DMS79 (cell line): ENCODE data around the gene TANC2.
"Not testable (repeated sequence)": the region's sequence is repeated elsewhere in the genome, so short reads cannot be mapped to it uniquely, and the experiment has no call there.

ENCODE experiments used
- DNase-seq: peaks from one replicate; lab custom pipeline; 2025; lab: John Stamatoyannopoulos, UW

Gene TANC2

DNA sequence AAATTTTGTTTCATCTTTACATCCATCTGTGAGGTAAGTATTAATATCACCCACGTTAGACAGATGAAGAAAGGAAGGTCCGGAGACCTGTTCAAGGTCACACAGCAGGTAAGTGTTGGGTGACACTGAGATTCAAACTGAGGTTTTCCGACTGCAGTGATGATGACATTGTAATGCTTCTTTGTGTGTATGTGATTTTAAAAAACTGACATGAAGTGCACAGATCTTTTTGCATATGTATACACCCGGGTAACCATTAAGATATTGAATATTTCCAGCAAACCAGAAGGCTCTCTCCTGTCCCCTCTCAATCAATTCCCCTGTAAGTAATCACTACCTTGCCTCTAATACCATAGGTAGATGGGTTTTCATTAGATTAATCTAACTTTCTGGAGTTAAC is 1.5 kb upstream of the TANC2 start:
- no peak for DNase-seq

- no peak for DNase-seq
Measured at GRCh38 chr17:62965174-62965685, 805 bp upstream of the TANC2 start.

- DNase-seq, result no peak
Measured at GRCh38 chr17:62966426-62967204, 580 bp downstream of the TANC2 start.

- DNase-seq, result no peak
Measured at GRCh38 chr17:62967205-62967529, 1.1 kb downstream of the TANC2 start.

GRCh38 chr17:62968445-62968923 is 2.4 kb downstream of the TANC2 start:
- DNase-seq, result peak; percentile 64

- no peak for DNase-seq
Measured at GRCh38 chr17:62970610-62971009, 4.6 kb downstream of the TANC2 start.

- DNase-seq, result no peak
Measured at GRCh38 chr17:62971853-62972252, 5.8 kb downstream of the TANC2 start.

DNA sequence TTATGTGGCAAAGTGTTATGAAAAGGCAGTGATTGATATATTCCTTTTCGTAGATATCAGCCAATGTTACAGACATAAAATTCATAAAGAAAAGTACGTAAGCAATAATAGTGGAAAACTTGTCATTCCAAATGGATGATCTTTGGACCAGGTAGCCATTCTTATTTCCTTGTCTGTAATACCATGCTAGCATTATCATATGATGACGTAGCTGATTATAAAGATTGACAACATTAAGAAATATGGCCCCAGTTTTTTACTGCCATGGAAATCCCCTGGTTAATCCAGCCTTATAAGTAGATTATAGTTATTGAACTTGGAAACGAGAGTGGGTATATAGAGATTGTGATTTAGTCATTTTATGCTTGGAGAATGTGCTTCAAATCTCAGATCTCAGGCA is 8.8 kb downstream of the TANC2 start:
- no peak for DNase-seq

GRCh38 chr17:62975206-62975605 is 9.2 kb downstream of the TANC2 start:
- DNase-seq, result no peak

DNA sequence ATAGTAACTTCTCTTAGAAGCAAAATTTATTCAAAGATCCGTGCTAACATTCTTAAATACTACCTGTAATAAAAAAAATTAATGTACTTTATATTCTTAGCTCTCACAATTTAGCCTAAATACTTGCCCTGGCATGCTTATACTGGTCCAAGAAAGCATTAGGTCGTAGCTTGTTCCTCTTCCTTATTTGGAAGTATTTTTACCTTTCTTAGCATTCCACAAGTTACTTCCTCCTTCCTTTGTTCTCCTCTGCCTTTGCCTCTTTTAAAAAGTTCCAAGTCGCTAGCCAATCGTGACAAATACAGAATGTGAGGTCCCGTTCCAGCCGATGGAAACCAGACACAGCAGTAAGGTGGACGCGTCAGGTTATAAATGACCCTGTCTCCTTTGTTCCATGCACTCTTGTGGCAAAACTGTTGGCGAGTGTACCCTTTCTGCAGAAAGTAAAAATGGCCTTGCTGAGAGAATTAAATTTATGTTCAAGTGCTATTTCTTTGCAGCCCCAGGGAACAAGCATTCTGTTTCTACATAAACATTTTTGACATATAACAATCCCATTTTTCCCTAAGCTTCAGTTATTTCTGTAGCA is 10.7 kb downstream of the TANC2 start:
- not testable (repeated sequence) for DNase-seq

GRCh38 chr17:62980842-62981241 is 14.8 kb downstream of the TANC2 start:
- no peak for DNase-seq

GRCh38 chr17:62981933-62982332 is 15.9 kb downstream of the TANC2 start:
- DNase-seq, result no peak

GRCh38 chr17:62984801-62985200 is 18.8 kb downstream of the TANC2 start:
- DNase-seq, result no peak

GRCh38 chr17:62986549-62986948 is 20.5 kb downstream of the TANC2 start:
- DNase-seq, result no peak

GRCh38 chr17:62987136-62987535 is 21.1 kb downstream of the TANC2 start:
- no peak for DNase-seq

- no peak for DNase-seq
Measured at GRCh38 chr17:62989501-62989900, 23.5 kb downstream of the TANC2 start.

DNA sequence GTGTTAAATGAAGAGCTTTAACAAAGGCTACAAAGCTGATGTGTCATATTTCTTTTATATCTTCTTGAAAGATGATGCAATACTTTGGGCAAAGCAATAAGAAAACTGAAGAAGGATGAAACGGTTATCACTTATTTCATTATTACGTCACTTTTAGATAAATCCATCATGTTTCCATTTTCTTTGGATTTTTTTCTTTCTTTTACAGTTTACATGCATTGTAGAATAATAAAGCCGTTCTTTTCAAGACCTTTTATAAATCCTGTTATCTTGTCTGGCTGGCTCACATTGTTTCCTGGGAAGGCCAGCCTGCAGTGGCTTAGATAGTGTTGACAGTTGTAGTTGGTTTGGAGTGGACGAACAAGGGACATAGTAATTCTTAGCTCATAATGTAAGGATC is 28.9 kb downstream of the TANC2 start:
- no peak for DNase-seq

- no peak for DNase-seq
Measured at GRCh38 chr17:62995377-62995885, 29.4 kb downstream of the TANC2 start.

- no peak for DNase-seq
Measured at GRCh38 chr17:62996221-62996620, 30.2 kb downstream of the TANC2 start.

GRCh38 chr17:62998166-62998565 is 32.1 kb downstream of the TANC2 start:
- DNase-seq, result no peak

GRCh38 chr17:62998665-62999393 is 32.8 kb downstream of the TANC2 start:
- DNase-seq, result no peak

DNA sequence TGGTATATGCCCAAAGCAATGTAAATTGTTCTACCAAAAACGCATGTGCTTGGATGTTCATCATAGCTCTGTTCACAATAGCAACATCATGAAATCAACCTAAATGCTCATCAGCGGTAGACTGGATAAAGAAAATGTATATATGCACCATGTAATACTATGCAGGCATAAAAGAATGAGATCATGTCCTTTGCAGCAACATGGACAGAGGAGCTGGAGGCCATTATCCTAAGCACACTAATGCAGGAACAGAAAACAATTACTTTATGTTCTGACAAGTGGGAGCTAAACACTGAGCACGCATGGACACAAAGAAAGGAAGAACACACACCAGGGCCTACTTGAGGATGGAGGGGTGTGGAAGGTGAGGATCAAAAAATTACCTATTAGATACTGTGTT is 33.7 kb downstream of the TANC2 start:
- DNase-seq, result no peak
